SU-DHL-6 (cell line): ENCODE data around the gene SRBD1.

ENCODE experiments used
- EZH2phosphoT487 ChIP-seq: fragments of 200-600 bp; sonication (generic), shearing (Covaris generic); conservative IDR thresholded peaks from 2 replicates; pipeline ENCODE4 v1.6.1; 2018; ENCODE audit warnings: mild to moderate bottlenecking, antibody characterized with exemption, low read length, moderate library complexity, mixed read lengths
- TF ChIP-seq, protein P1 (sequence below): fragments of 200-600 bp; sonication (generic); IDR thresholded peaks from one replicate; pipeline ENCODE4 v1.5.1; 2017; ENCODE audit warnings: antibody characterized with exemption, mild to moderate bottlenecking, low read length, moderate library complexity; ENCODE audit not compliant: insufficient read depth, poor library complexity, severe bottlenecking

DNA sequence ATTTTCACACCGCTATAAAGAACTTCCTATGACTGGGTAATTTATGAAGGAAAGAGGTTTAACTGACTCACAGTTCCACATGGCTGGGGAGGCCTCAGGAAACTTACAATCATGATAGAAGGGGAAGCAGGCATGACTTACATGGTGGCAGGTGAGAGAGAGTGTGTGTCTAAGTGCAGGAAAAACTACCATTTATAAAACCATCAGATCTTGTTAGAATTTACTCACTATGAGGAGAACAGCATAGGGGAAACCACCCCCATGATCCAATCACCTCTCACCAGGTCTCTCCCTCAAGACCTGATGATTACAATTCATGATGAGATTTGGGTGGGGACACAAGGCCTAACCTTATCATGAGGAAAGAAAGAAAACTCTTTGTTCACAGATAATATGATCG, 174.6 kb downstream of the SRBD1 start:
- TF ChIP-seq, protein P1, sequence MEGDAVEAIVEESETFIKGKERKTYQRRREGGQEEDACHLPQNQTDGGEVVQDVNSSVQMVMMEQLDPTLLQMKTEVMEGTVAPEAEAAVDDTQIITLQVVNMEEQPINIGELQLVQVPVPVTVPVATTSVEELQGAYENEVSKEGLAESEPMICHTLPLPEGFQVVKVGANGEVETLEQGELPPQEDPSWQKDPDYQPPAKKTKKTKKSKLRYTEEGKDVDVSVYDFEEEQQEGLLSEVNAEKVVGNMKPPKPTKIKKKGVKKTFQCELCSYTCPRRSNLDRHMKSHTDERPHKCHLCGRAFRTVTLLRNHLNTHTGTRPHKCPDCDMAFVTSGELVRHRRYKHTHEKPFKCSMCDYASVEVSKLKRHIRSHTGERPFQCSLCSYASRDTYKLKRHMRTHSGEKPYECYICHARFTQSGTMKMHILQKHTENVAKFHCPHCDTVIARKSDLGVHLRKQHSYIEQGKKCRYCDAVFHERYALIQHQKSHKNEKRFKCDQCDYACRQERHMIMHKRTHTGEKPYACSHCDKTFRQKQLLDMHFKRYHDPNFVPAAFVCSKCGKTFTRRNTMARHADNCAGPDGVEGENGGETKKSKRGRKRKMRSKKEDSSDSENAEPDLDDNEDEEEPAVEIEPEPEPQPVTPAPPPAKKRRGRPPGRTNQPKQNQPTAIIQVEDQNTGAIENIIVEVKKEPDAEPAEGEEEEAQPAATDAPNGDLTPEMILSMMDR: no peak
- TF ChIP-seq EZH2phosphoT487: no peak
